Brain microvascular endothelial cell (primary cell): ENCODE measurements around the gene PALLD.

Experiments used
- DNase-seq: peaks from one replicate; pipeline ENCODE4 v3.0.0-alpha.2; 2020
- H3K27ac ChIP-seq: fragments of 250-450 bp; sonication (Bioruptor Pico); 2 replicates; pipeline ENCODE4 v1.5.1; 2020; ENCODE audit warnings: mild to moderate bottlenecking, moderate library complexity
- H3K27me3 ChIP-seq: fragments of 250-450 bp; sonication (Bioruptor Pico); replicated peaks from 2 replicates; pipeline ENCODE4 v1.5.1; 2020; ENCODE audit warnings: mild to moderate bottlenecking
- H3K36me3 ChIP-seq: fragments of 250-450 bp; sonication (Bioruptor Pico); replicated peaks from 2 replicates; pipeline ENCODE4 v1.5.1; 2020; ENCODE audit warnings: mild to moderate bottlenecking
- H3K4me3 ChIP-seq: 2 replicates; pipeline ENCODE4 v1.5.1; 2011; ENCODE audit warnings: low read depth, mild to moderate bottlenecking, control low read depth, low read length, moderate library complexity
- CTCF ChIP-seq: IDR thresholded peaks from 2 replicates; pipeline ENCODE4 v1.5.1; 2011; ENCODE audit warnings: low read depth, mild to moderate bottlenecking, moderate library complexity, low read length, control low read depth, inconsistent platforms; ENCODE audit errors: missing control alignments
- in situ Hi-C: cut with HindIII; loops from 2 replicates; pipeline ENCODE4 v1.10.0; 2017; ENCODE audit warnings: low sequenced_read_pairs, low pct_ligation_motif_present

PALLD gene

GRCh38 chr4:168815379-168816345 is 318.8 kb downstream of the PALLD start:
- no peaks in the 10 kb centered on the region for H3K36me3 ChIP-seq
- no peak overlapping the region for H3K4me3 ChIP-seq
- no peaks in the 10 kb centered on the region for H3K27me3 ChIP-seq
- no peak for TF ChIP-seq CTCF
- DNase-seq: no peak
- H3K27ac ChIP-seq: peak overlapping the region; percentile 76
- in situ Hi-C loops: no loop called here

GRCh38 chr4:168817370-168817769 is 320.5 kb downstream of the PALLD start:
- TF ChIP-seq CTCF: no peak
- DNase-seq: no peak
- H3K36me3 ChIP-seq: no peaks in the 10 kb centered on the region
- no peak overlapping the region for H3K4me3 ChIP-seq
- in situ Hi-C loops: no loop called here
- H3K27me3 ChIP-seq: no peaks in the 10 kb centered on the region
- peak overlapping the region; percentile 76 for H3K27ac ChIP-seq

GRCh38 chr4:168822481-168822880 is 325.6 kb downstream of the PALLD start:
- Histone ChIP-seq H3K36me3 (no peaks in the 10 kb centered on the region), H3K27ac (no peak overlapping the region), H3K4me3 (no peak overlapping the region), H3K27me3 (no peaks in the 10 kb centered on the region)
- DNase-seq: no peak
- TF ChIP-seq CTCF: no peak
- in situ Hi-C loops: no loop called here

GRCh38 chr4:168825975-168826374 is 329.1 kb downstream of the PALLD start:
- no peak for TF ChIP-seq CTCF
- H3K27ac ChIP-seq: no peak overlapping the region
- H3K4me3 ChIP-seq: no peak overlapping the region
- DNase-seq: no peak
- no peaks in the 10 kb centered on the region for H3K27me3 ChIP-seq
- in situ Hi-C loops: no loop called here
- H3K36me3 ChIP-seq: no peaks in the 10 kb centered on the region

- in situ Hi-C loops: no loop called here
- H3K36me3 ChIP-seq: no peaks in the 10 kb centered on the region
- H3K4me3 ChIP-seq: no peak overlapping the region
- no peak overlapping the region for H3K27ac ChIP-seq
- DNase-seq: no peak
- no peak for TF ChIP-seq CTCF
- no peaks in the 10 kb centered on the region for H3K27me3 ChIP-seq
Observed at GRCh38 chr4:168826620-168827019, 329.8 kb downstream of the PALLD start.
